HG02840 (cell line): Measurements from ENCODE around the gene GALT.
A peak's percentile ranks its signal among the peaks of the same experiment; 100 is the strongest.

ENCODE experiments used
- ATAC-seq: cut with Tn5 transposase; IDR thresholded peaks from one replicate; pipeline ENCODE4 v1.9.1; 2021; ENCODE audit warnings: mild to moderate bottlenecking, moderate library complexity, moderate number of reproducible peaks; ENCODE audit not compliant: unreplicated experiment, low FRiP score

GALT gene

GRCh38 chr9:34651321-34651720 lies 4.8 kb downstream of the GALT start:
- no peak for ATAC-seq

GRCh38 chr9:34651876-34652601 lies 5.6 kb downstream of the GALT start, which contains the start of gene IL11RA:
IL11RA (plus strand) TSS chr9:34652185; CDS start chr9:34655218, 3,033 bp downstream.
- ATAC-seq = no peak

- ATAC-seq = no peak
Measured at GRCh38 chr9:34652602-34653000, 6.1 kb downstream of the GALT start.

- ATAC-seq = no peak
Measured at GRCh38 chr9:34653151-34654072, 6.9 kb downstream of the GALT start.

- no peak for ATAC-seq
Measured at GRCh38 chr9:34654323-34655051, 8.0 kb downstream of the GALT start.

GRCh38 chr9:34655394-34655793 lies 8.9 kb downstream of the GALT start:
- ATAC-seq = no peak

GRCh38 chr9:34656992-34657391 lies 10.5 kb downstream of the GALT start:
- ATAC-seq = no peak

- ATAC-seq = no peak
Measured at GRCh38 chr9:34658461-34658860, 12.0 kb downstream of the GALT start.

- no peak for ATAC-seq
Measured at GRCh38 chr9:34659592-34660253, 13.2 kb downstream of the GALT start.

GRCh38 chr9:34662526-34663302 lies 16.2 kb downstream of the GALT start, which contains the start of gene CCL27:
CCL27 (minus strand) TSS chr9:34662657; CDS start chr9:34662633, 24 bp downstream.
- no peak for ATAC-seq

GRCh38 chr9:34663303-34663605 lies 16.8 kb downstream of the GALT start:
- no peak for ATAC-seq

- no peak for ATAC-seq
Measured at GRCh38 chr9:34664281-34665066, 18.0 kb downstream of the GALT start.

- ATAC-seq = no peak
Measured at GRCh38 chr9:34665067-34665380, 18.5 kb downstream of the GALT start.

- ATAC-seq = peak; percentile 55
Measured at GRCh38 chr9:34665381-34666250, 19.1 kb downstream of the GALT start.

- no peak for ATAC-seq
Measured at GRCh38 chr9:34669809-34670562, 23.5 kb downstream of the GALT start.

GRCh38 chr9:34671307-34671706 lies 24.8 kb downstream of the GALT start:
- ATAC-seq = no peak

- no peak for ATAC-seq
Measured at GRCh38 chr9:34674440-34674839, 28.0 kb downstream of the GALT start.
